Gastrocnemius medialis (tissue), 4 donors: ENCODE measurements around the gene GIGYF2.

Experiments
- POLR2A ChIP-seq, 2 donors: fragments of 450-650 bp; IDR thresholded peaks; one replicate each; pipeline ENCODE4 v1.6.1; 2017; ENCODE audit warnings: antibody characterized with exemption in 2 of 2, mild to moderate bottlenecking in 2 of 2, moderate library complexity in 2 of 2
- TF ChIP-seq, protein P1 (sequence below), 5 experiments: fragments of 450-650 bp in 3 of 5; fragments of 200-600 bp in 2 of 5; sonication (generic) in 2 of 5; IDR thresholded peaks in 4 of 5; conservative IDR thresholded peaks in 1 of 5; 1 replicate in 4 of 5; 2 replicates in 1 of 5; pipeline ENCODE4 v1.5.1; 2016 to 2019; ENCODE audit warnings: antibody characterized with exemption in 5 of 5, mild to moderate bottlenecking in 3 of 5, moderate library complexity in 3 of 5

DNA sequence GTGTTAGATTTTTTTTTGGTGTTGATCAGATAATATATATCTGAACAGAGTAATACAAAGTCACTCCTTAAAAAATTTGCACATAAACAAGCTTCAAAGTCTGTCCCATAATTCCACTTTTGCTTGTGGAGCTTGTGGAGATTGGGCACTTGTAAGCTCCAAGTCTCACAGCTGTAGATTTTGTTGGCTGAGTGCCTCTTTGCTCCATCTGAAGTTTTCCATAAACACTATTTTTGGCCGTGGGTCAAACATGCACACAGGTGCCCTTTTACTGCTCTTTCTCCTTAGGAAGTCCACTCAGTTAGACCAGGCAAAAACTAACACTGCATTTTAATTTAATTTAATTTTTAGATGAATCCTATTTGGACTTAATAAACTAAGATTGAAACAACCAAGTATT is 82.8 kb downstream of the GIGYF2 start:
- no peak for TF ChIP-seq POLR2A (IDR thresholded peaks at IDR 0.05)
- TF ChIP-seq, protein P1, sequence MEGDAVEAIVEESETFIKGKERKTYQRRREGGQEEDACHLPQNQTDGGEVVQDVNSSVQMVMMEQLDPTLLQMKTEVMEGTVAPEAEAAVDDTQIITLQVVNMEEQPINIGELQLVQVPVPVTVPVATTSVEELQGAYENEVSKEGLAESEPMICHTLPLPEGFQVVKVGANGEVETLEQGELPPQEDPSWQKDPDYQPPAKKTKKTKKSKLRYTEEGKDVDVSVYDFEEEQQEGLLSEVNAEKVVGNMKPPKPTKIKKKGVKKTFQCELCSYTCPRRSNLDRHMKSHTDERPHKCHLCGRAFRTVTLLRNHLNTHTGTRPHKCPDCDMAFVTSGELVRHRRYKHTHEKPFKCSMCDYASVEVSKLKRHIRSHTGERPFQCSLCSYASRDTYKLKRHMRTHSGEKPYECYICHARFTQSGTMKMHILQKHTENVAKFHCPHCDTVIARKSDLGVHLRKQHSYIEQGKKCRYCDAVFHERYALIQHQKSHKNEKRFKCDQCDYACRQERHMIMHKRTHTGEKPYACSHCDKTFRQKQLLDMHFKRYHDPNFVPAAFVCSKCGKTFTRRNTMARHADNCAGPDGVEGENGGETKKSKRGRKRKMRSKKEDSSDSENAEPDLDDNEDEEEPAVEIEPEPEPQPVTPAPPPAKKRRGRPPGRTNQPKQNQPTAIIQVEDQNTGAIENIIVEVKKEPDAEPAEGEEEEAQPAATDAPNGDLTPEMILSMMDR (IDR thresholded peaks at IDR 0.05 in 4 of 5, conservative IDR thresholded peaks at IDR 0.05 in 1 of 5) = no peak
